ENCODE results near the gene RABGAP1L. TPM values are rescaled to one million over a fixed set of nuclear protein-coding genes. Genes with fewer than 3 reads are reported as not detected.
"Not testable (repeated sequence)": the region's sequence is repeated elsewhere in the genome, so short reads cannot be mapped to it uniquely, and the experiment has no call there.

RABGAP1L gene
- total RNA-seq, 1 experiment from 2014 or later = 76.9 TPM

GRCh38 chr1:174491606-174492005 lies 332.3 kb downstream of the RABGAP1L start:
- no peak for TF ChIP-seq JAZF1 (CRISPR knock-in tag; IDR thresholded peaks at IDR 0.05)
- Mint-ChIP-seq H3K27me3 (ENCODE audit: low read depth) (no peaks in the 10 kb centered on the region; the same call in 1 of the 2 replicates), H3K4me3 (no peak overlapping the region), H3K27ac (no peak overlapping the region), H3K36me3 (no peaks in the 10 kb centered on the region), H3K4me1 (no peaks in the 10 kb centered on the region), H3K9me3 (peaks cover 9% of the 10 kb centered on the region; the same call in 1 of the 2 replicates)
- POLR2A ChIA-PET = no interaction called here
- no peak for DNase-seq (ENCODE audit: low spot score)
- no peak for ATAC-seq
- CTCF ChIA-PET = interaction anchor here (1.3 kb wide), 1 partner anchor 229 kb away, joined by 3 read pairs; no protein-coding TSS in a partner anchor

GRCh38 chr1:174497478-174497877 lies 338.2 kb downstream of the RABGAP1L start:
- TF ChIP-seq ZNF317 (CRISPR knock-in tag; IDR thresholded peaks at IDR 0.05; ENCODE audit: borderline replicate concordance, low read depth) (no peak), ATF3 (CRISPR knock-in tag; conservative IDR thresholded peaks at IDR 0.05) (no peak), FOXP4 (CRISPR knock-in tag; IDR thresholded peaks at IDR 0.05) (no peak), MAX (CRISPR knock-in tag; IDR thresholded peaks at IDR 0.05) (no peak), ATF2 (CRISPR knock-in tag; IDR thresholded peaks at IDR 0.05; ENCODE audit: borderline replicate concordance, low read depth) (no peak), CBFB (CRISPR knock-in tag; IDR thresholded peaks at IDR 0.05; ENCODE audit: low read depth) (no peak), NFE2L1 (CRISPR knock-in tag; IDR thresholded peaks at IDR 0.05) (no peak), ZNF281 (CRISPR knock-in tag; IDR thresholded peaks at IDR 0.05) (no peak), NR1H2 (CRISPR knock-in tag; IDR thresholded peaks at IDR 0.05) (no peak), AR (CRISPR knock-in tag; IDR thresholded peaks at IDR 0.05) (no peak), MLX (CRISPR knock-in tag; IDR thresholded peaks at IDR 0.05) (no peak), ZBTB21 (CRISPR knock-in tag; IDR thresholded peaks at IDR 0.05; ENCODE audit: borderline replicate concordance) (no peak), CDX4 (CRISPR knock-in tag; IDR thresholded peaks at IDR 0.05; ENCODE audit: borderline replicate concordance) (no peak), SMAD4 (CRISPR knock-in tag; IDR thresholded peaks at IDR 0.05) (no peak)
- DNase-seq (ENCODE audit: low spot score) = no peak
- POLR2A ChIA-PET = no interaction called here
- H3K9me3 Mint-ChIP-seq = no peaks in the 10 kb centered on the region
- CTCF ChIA-PET = interaction anchor here (0.5 to 0.8 kb wide), 2 partner anchors 46 to 250 kb away, joined by 3 to 4 read pairs; no protein-coding TSS in a partner anchor
- no peak overlapping the region for H3K4me3 Mint-ChIP-seq
- ATAC-seq = peak; percentile 52; the same call in 1 of the 2 replicates
- peak overlapping the region; percentile 4; the same call in 1 of the 2 replicates for H3K27ac Mint-ChIP-seq
- H3K36me3 Mint-ChIP-seq = no peaks in the 10 kb centered on the region
- H3K27me3 Mint-ChIP-seq (ENCODE audit: low read depth) = no peaks in the 10 kb centered on the region
- peaks cover 4% of the 10 kb centered on the region; the same call in 1 of the 2 replicates for H3K4me1 Mint-ChIP-seq

GRCh38 chr1:174516755-174517154 lies 357.4 kb downstream of the RABGAP1L start:
- DNase-seq (ENCODE audit: low spot score); POLR2A ChIA-PET; H3K27ac Mint-ChIP-seq; H3K4me3 Mint-ChIP-seq; H3K9me3 Mint-ChIP-seq; H3K36me3 Mint-ChIP-seq; H3K27me3 Mint-ChIP-seq (ENCODE audit: low read depth); H3K4me1 Mint-ChIP-seq; ATAC-seq: not testable (repeated sequence)
- CTCF ChIA-PET = interaction anchor here (1.4 kb wide), 1 partner anchor 209 kb away, joined by 3 read pairs; no protein-coding TSS in a partner anchor
